Karpas-422 (cell line): ENCODE results near the gene IQGAP2. TPM values are rescaled to one million over a fixed set of nuclear protein-coding genes. Genes with fewer than 3 reads are reported as not detected.

Experiments used
- DNase-seq: peaks from one replicate; pipeline ENCODE4 v3.0.0-alpha.2; 2015
- H2AFZ ChIP-seq: fragments of 200-600 bp; sonication (generic); 2 replicates; pipeline ENCODE4 v1.6.1; 2014; ENCODE audit warnings: antibody characterized with exemption, low read length, mixed read lengths
- H3K27ac ChIP-seq: fragments of 200-600 bp; sonication (generic); 2 replicates; pipeline ENCODE4 v1.5.1; 2014; ENCODE audit warnings: mild to moderate bottlenecking, low read length, moderate library complexity
- H3K27me3 ChIP-seq: fragments of 200-600 bp; sonication (generic); 2 replicates; pipeline ENCODE4 v1.6.1; 2014; ENCODE audit warnings: low read length, mixed read lengths
- H3K36me3 ChIP-seq: fragments of 200-600 bp; sonication (generic); 2 replicates; pipeline ENCODE4 v1.6.1; 2014; ENCODE audit warnings: low read length, mixed read lengths; ENCODE audit not compliant: insufficient read depth
- H3K4me1 ChIP-seq: fragments of 200-600 bp; sonication (generic); 2 replicates; pipeline ENCODE4 v1.6.1; 2014; ENCODE audit warnings: mild to moderate bottlenecking, low read length, mixed read lengths
- H3K4me2 ChIP-seq: fragments of 200-600 bp; sonication (generic); 2 replicates; pipeline ENCODE4 v1.6.1; 2014; ENCODE audit warnings: low read length, low read depth, mild to moderate bottlenecking; ENCODE audit not compliant: poor library complexity, severe bottlenecking
- H3K4me3 ChIP-seq: fragments of 200-600 bp; sonication (generic); 2 replicates; pipeline ENCODE4 v1.5.1; 2014; ENCODE audit warnings: mild to moderate bottlenecking, antibody characterized with exemption, low read length, mixed read lengths
- H3K79me2 ChIP-seq: fragments of 200-600 bp; sonication (generic); 2 replicates; pipeline ENCODE4 v1.6.1; 2014; ENCODE audit warnings: mild to moderate bottlenecking, low read length, mixed read lengths
- H3K9ac ChIP-seq: fragments of 200-600 bp; sonication (generic); 2 replicates; pipeline ENCODE4 v1.6.0; 2014; ENCODE audit warnings: low read length
- H3K9me2 ChIP-seq: fragments of 200-600 bp; sonication (generic), shearing (Covaris generic); replicated peaks from 2 replicates; pipeline ENCODE4 v1.6.0; 2014; ENCODE audit warnings: mild to moderate bottlenecking, low read length, moderate library complexity; ENCODE audit not compliant: insufficient read depth
- H3K9me3 ChIP-seq: fragments of 300-700, 200-600 bp; sonication (generic); 2 replicates; pipeline ENCODE4 v1.6.1; 2014; ENCODE audit warnings: low read length, mixed read lengths
- H4K20me1 ChIP-seq: fragments of 200-600 bp; sonication (generic); 2 replicates; pipeline ENCODE4 v1.6.1; 2014; ENCODE audit warnings: mild to moderate bottlenecking, antibody characterized with exemption, low read length, low read depth; ENCODE audit not compliant: insufficient read depth
- total RNA-seq: library from RNA; depleted of rRNA; stranded (reverse); fragments of >200 nt; shearing (Covaris generic); gene quantifications from 2 replicates; pipeline ENCODE4 v1.2.3, GENCODE V29; 2014; ENCODE audit warnings: low replicate concordance

Gene IQGAP2
- total RNA-seq, 1 experiment from 2014 or later: not detected

DNA sequence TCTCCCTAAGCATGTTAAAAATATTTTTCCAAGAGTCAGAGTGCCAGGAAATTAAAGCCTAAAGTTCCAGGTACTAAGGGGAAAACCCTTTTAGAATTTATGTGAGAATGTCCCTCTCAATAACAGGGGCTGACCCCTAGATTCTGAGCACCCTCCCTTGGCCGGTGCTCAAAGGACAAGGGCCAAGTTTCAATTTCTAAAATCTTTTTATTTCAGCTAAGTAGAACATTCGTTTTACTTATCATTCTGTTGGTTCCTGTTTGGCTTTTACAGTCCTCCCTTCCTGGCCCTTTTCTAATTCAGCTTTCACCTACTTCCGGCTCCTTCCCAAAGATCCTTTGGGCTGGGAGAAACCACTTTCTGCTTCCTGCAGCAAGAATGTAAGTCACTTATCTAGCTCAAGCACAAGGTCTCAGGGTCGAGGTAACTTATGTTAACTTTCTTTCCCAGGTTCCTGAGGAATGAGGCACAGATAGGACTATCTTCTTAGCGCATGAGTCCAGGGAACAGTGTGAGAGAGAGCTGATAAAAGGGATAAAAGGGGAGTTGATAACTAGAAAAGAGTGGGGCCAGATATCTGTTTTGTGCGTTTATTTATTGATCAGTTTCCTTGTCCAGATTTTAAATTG, 254.7 kb downstream of the IQGAP2 start:
- no peak overlapping the region for H3K4me3 ChIP-seq
- no peaks in the 10 kb centered on the region for H3K9me2 ChIP-seq
- H3K9ac ChIP-seq: no peak overlapping the region
- H3K4me2 ChIP-seq: no peak overlapping the region
- no peaks in the 10 kb centered on the region for H4K20me1 ChIP-seq
- DNase-seq: no peak
- no peaks in the 10 kb centered on the region for H3K27me3 ChIP-seq
- no peaks in the 10 kb centered on the region for H3K79me2 ChIP-seq
- no peak overlapping the region for H3K27ac ChIP-seq
- no peak overlapping the region for H2AFZ ChIP-seq
- H3K36me3 ChIP-seq: no peaks in the 10 kb centered on the region
- no peaks in the 10 kb centered on the region; the same call in 1 of the 2 replicates for H3K4me1 ChIP-seq
- H3K9me3 ChIP-seq: no peaks in the 10 kb centered on the region

DNA sequence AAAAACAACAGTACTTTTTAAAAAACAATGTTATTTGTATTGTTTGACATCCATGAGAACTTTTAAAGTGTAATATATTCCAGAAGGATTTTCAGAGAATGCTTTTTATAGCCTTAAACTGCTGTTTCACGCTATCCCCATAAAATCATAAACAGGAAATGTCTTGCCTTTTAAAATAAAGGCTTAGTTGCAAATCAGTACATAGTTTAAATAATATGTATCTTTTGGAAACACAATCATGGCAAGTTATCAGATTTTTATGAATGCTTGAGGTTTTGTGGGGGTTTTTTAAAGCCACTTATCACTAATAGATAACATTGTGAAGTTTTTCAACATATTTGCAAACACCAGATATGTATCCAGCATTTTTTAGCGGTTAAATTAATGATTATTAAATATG, 257.3 kb downstream of the IQGAP2 start:
- H3K4me3 ChIP-seq: no peak overlapping the region
- H3K4me1 ChIP-seq: no peaks in the 10 kb centered on the region
- no peaks in the 10 kb centered on the region for H4K20me1 ChIP-seq
- no peaks in the 10 kb centered on the region for H3K79me2 ChIP-seq
- no peak for DNase-seq
- H3K9me2 ChIP-seq: no peaks in the 10 kb centered on the region
- H3K27me3 ChIP-seq: no peaks in the 10 kb centered on the region
- no peak overlapping the region for H3K4me2 ChIP-seq
- H3K36me3 ChIP-seq: no peaks in the 10 kb centered on the region
- H2AFZ ChIP-seq: no peak overlapping the region
- H3K9ac ChIP-seq: no peak overlapping the region
- H3K27ac ChIP-seq: no peak overlapping the region
- no peaks in the 10 kb centered on the region for H3K9me3 ChIP-seq

DNA sequence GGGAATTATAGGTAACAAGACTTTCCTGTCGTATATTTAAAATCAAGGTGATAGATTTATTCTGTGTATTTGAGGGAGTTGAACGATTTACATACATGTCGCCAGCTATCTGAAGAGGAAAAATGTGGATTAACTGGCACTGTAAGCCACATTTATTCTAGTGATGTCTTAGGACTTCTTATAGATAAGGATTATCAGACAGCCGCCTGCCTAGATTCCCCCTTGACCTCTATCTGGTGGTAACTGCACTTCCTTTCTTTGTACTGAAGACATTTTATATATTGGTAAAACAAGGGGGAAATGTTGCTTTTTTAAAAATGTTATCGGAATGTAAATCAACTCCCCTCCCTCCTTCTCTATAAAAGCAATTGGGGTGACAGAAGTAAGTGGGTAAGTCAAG, 259.4 kb downstream of the IQGAP2 start:
- DNase-seq: no peak

DNA sequence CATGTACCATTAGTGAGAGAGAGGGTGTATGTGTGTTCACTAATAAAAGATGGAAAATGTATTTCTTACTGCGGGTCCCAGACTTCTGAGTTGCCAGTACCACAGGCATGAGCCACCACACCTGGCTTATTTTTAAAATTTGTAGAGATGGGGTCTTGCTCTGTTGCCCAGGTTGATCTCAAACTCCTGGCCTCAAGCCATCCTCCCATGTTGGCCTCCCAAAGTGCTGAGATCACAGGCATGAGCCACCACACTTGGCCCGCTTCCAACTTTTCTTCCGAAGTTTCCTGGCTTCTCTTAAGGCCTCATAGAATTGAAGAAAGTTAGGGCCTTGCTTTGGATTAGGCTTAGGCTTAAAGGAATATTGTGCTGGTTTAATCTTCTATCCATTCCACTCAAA, 260.5 kb downstream of the IQGAP2 start:
- no peaks in the 10 kb centered on the region for H3K4me1 ChIP-seq
- no peak for DNase-seq
- no peak overlapping the region for H3K27ac ChIP-seq
- no peak overlapping the region for H3K4me2 ChIP-seq
- no peaks in the 10 kb centered on the region for H3K27me3 ChIP-seq
- H2AFZ ChIP-seq: no peak overlapping the region
- no peaks in the 10 kb centered on the region for H4K20me1 ChIP-seq
- no peaks in the 10 kb centered on the region for H3K79me2 ChIP-seq
- no peak overlapping the region for H3K9ac ChIP-seq
- H3K4me3 ChIP-seq: no peak overlapping the region
- no peaks in the 10 kb centered on the region for H3K36me3 ChIP-seq
- no peaks in the 10 kb centered on the region for H3K9me3 ChIP-seq
- no peaks in the 10 kb centered on the region for H3K9me2 ChIP-seq

More for the DNA sequence above, 259.4 kb downstream of the IQGAP2 start:
- no peaks in the 10 kb centered on the region for H3K9me3 ChIP-seq
- no peaks in the 10 kb centered on the region for H3K36me3 ChIP-seq
- no peaks in the 10 kb centered on the region for H3K79me2 ChIP-seq
- no peak overlapping the region for H3K4me3 ChIP-seq
- no peaks in the 10 kb centered on the region for H3K9me2 ChIP-seq
- no peak overlapping the region for H3K4me2 ChIP-seq
- H3K27me3 ChIP-seq: no peaks in the 10 kb centered on the region
- H3K4me1 ChIP-seq: no peaks in the 10 kb centered on the region
- H3K27ac ChIP-seq: no peak overlapping the region
- no peaks in the 10 kb centered on the region for H4K20me1 ChIP-seq
- no peak overlapping the region for H2AFZ ChIP-seq
- no peak overlapping the region for H3K9ac ChIP-seq

DNA sequence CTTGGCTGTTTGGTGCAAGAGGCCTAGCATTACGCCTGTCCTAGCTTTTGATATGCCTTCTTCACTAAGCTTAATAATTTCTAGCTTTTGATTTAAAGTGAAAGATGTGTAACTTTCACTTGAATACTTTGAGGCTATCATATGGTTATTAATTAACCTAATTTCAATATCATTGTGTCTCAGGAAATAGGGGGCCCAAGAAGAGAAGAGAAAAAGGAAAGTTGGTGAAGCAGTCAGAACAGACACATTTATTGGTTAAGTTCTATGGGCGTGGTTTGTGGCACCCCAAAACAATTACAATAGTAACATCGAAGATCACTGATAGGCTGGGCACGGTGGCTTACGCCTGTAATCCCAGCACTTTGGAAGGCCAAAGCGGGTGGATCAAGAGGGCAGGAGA, 261.0 kb downstream of the IQGAP2 start:
- Histone ChIP-seq H3K79me2 (no peaks in the 10 kb centered on the region), H3K9me3 (no peaks in the 10 kb centered on the region), H3K36me3 (no peaks in the 10 kb centered on the region), H3K4me1 (no peaks in the 10 kb centered on the region), H3K4me2 (no peak overlapping the region), H3K4me3 (no peak overlapping the region), H4K20me1 (no peaks in the 10 kb centered on the region), H3K9me2 (no peaks in the 10 kb centered on the region), H3K27me3 (no peaks in the 10 kb centered on the region), H2AFZ (no peak overlapping the region), H3K27ac (no peak overlapping the region), H3K9ac (no peak overlapping the region)
- no peak for DNase-seq

DNA sequence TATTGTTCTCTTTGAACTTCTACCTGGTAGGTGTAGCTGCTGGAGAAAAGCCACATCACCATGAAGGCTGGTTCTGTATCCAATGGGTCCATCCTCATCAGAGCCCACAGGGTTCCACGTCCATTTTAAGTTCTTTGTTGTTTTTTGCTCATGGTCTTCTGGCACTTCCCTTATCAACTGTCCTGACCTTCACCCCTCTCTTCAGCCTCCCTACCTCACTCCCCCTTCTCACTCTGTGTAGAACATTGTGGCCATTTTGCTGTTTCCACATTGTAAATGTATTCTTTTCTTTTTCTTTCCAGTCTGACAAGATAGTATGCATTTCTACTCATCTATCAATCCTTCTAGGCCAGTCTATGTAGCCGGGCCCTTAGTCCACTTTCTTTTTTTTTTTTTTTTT, 264.4 kb downstream of the IQGAP2 start:
- H3K4me1 ChIP-seq: no peaks in the 10 kb centered on the region
- no peak overlapping the region for H2AFZ ChIP-seq
- DNase-seq: no peak
- H4K20me1 ChIP-seq: no peaks in the 10 kb centered on the region
- H3K9ac ChIP-seq: no peak overlapping the region
- no peaks in the 10 kb centered on the region for H3K27me3 ChIP-seq
- no peak overlapping the region for H3K27ac ChIP-seq
- no peaks in the 10 kb centered on the region for H3K9me2 ChIP-seq
- no peaks in the 10 kb centered on the region for H3K9me3 ChIP-seq
- no peak overlapping the region for H3K4me2 ChIP-seq
- H3K36me3 ChIP-seq: no peaks in the 10 kb centered on the region
- no peaks in the 10 kb centered on the region for H3K79me2 ChIP-seq
- H3K4me3 ChIP-seq: no peak overlapping the region

DNA sequence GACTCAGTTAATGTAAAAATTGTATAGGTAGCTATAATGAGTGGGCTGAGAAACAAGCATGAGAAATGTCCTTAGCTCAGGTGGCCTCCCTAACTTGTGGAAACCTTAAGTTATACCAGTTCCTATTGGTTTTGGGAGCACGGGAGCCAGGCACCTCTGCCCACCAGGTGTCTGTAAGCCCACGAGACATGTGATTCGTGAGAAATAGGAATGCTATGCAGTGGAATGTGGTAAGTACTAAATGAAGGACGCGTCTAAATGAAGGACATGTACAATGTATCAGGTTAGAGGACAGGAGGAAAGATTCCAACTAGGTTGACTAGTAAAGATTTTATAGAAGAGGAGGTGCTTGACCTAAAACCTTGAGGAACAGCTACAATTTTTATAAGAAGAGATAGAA, 266.2 kb downstream of the IQGAP2 start:
- Histone ChIP-seq H3K36me3 (no peaks in the 10 kb centered on the region), H3K27ac (no peak overlapping the region), H3K27me3 (no peaks in the 10 kb centered on the region), H3K79me2 (no peaks in the 10 kb centered on the region), H3K9me3 (no peaks in the 10 kb centered on the region), H3K4me2 (no peak overlapping the region), H3K9ac (no peak overlapping the region), H3K4me1 (no peaks in the 10 kb centered on the region), H4K20me1 (no peaks in the 10 kb centered on the region), H2AFZ (no peak overlapping the region), H3K9me2 (no peaks in the 10 kb centered on the region), H3K4me3 (no peak overlapping the region)
- no peak for DNase-seq

DNA sequence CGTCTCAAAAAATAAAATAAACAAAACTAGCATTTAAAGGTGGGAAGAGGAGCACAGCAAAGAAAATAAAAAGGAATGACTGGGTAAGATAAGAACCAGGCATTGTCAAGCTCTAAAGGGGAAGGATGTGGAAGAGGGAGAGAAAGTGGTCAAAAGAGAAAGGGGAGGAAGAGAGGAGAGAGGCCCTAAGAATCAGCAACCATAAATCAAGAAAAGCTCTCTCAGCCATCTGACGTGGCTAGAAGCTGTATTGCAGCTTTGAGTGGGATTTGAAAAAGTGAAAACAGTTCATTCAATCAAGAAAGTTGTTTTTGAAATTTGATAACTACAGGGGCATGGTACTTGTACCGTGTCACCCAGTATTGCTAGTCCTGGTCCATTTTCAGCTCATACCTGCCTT, 267.4 kb downstream of the IQGAP2 start:
- Histone ChIP-seq H3K4me2 (no peak overlapping the region), H3K4me1 (no peaks in the 10 kb centered on the region), H3K79me2 (no peaks in the 10 kb centered on the region), H3K27me3 (no peaks in the 10 kb centered on the region), H3K4me3 (no peak overlapping the region), H3K9me3 (no peaks in the 10 kb centered on the region), H4K20me1 (no peaks in the 10 kb centered on the region), H3K27ac (no peak overlapping the region), H2AFZ (no peak overlapping the region), H3K9ac (no peak overlapping the region), H3K9me2 (no peaks in the 10 kb centered on the region), H3K36me3 (no peaks in the 10 kb centered on the region)
- no peak for DNase-seq

DNA sequence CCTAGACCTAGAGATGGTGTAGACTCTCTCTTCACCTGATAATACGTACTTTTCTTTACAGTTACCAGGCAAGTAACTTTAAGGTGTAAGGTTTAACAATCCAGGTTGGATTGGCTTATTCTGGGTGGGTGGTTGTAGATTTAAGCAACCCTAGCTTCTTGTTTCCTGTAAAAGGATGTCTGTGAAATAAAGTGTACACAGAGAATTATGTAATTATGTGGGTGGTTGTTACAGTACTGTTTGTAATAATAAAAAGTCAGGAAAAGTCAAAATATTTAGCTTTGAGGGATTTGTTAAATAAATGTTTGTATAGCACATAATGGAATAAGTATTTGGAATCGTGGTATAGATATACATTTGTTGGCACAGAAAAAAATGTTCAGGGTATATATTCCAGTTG, 269.2 kb downstream of the IQGAP2 start:
- H3K9me2 ChIP-seq: no peaks in the 10 kb centered on the region
- no peak overlapping the region for H3K9ac ChIP-seq
- H3K4me3 ChIP-seq: no peak overlapping the region
- no peaks in the 10 kb centered on the region for H3K27me3 ChIP-seq
- DNase-seq: no peak
- H4K20me1 ChIP-seq: no peaks in the 10 kb centered on the region
- H3K9me3 ChIP-seq: no peaks in the 10 kb centered on the region
- H3K4me2 ChIP-seq: no peak overlapping the region
- H3K4me1 ChIP-seq: no peaks in the 10 kb centered on the region
- no peak overlapping the region for H3K27ac ChIP-seq
- no peak overlapping the region for H2AFZ ChIP-seq
- H3K36me3 ChIP-seq: no peaks in the 10 kb centered on the region
- H3K79me2 ChIP-seq: no peaks in the 10 kb centered on the region
